ENCODE measurements around the gene ATG101.

Gene ATG101

DNA sequence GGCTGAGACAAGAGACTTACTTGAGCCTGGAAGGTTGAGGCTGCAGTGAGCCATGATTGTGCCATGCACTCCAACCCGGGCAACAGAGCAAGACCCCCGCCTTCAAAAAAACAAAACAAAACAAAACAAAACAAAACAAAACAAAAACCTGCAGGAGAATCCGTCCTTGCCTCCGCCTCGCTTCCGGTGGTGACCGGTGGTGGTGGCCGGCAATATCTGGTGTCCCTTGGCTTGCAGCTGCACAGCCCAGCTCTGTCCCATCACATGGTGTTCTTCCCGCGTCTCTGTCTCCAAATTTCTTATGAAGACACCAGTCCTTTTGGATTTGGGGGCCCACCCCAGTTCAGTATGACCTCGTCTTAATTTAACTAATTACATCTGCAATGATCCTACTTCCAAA is 19.7 kb downstream of the ATG101 start:
- TF ChIP-seq SIN3A (IDR thresholded peaks at IDR 0.05; ENCODE audit: borderline replicate concordance, insufficient read depth, low read length) (no peak), TAF1 (IDR thresholded peaks at IDR 0.05; ENCODE audit: borderline replicate concordance, insufficient read depth, low read length) (no peak), POLR2AphosphoS5 (IDR thresholded peaks at IDR 0.05; ENCODE audit: low read depth, low read length) (no peak), FOXP2 (optimal IDR thresholded peaks at IDR 0.05; ENCODE audit: borderline replicate concordance, extremely low read depth, extremely low read length, insufficient read depth) (no peak)
- TF ChIP-seq, protein P1, sequence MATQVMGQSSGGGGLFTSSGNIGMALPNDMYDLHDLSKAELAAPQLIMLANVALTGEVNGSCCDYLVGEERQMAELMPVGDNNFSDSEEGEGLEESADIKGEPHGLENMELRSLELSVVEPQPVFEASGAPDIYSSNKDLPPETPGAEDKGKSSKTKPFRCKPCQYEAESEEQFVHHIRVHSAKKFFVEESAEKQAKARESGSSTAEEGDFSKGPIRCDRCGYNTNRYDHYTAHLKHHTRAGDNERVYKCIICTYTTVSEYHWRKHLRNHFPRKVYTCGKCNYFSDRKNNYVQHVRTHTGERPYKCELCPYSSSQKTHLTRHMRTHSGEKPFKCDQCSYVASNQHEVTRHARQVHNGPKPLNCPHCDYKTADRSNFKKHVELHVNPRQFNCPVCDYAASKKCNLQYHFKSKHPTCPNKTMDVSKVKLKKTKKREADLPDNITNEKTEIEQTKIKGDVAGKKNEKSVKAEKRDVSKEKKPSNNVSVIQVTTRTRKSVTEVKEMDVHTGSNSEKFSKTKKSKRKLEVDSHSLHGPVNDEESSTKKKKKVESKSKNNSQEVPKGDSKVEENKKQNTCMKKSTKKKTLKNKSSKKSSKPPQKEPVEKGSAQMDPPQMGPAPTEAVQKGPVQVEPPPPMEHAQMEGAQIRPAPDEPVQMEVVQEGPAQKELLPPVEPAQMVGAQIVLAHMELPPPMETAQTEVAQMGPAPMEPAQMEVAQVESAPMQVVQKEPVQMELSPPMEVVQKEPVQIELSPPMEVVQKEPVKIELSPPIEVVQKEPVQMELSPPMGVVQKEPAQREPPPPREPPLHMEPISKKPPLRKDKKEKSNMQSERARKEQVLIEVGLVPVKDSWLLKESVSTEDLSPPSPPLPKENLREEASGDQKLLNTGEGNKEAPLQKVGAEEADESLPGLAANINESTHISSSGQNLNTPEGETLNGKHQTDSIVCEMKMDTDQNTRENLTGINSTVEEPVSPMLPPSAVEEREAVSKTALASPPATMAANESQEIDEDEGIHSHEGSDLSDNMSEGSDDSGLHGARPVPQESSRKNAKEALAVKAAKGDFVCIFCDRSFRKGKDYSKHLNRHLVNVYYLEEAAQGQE (IDR thresholded peaks at IDR 0.05; ENCODE audit: insufficient read depth in 1 of 2, low read depth in 2 of 2, low read length in 2 of 2): no peak

DNA sequence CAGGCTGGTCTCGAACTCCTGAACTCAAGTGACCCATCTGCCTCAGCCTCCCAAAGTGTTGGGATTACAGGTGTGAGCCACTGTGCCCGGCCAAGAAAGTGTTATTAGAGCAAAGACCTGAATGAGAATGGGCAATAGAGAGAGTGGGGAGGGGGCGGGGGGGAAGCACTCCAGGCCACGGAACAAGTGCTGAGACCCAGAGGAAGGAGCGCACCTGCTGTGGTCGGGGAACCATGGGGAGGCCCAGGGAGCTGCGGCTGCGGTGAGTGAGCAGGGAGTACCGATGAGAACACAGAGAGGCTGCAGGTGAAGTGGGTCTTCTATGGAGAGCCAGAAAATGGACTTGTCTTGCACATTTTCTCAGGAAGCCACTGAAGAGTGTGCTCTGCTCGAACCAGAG is 20.5 kb downstream of the ATG101 start:
- TF ChIP-seq, protein P1 (IDR thresholded peaks at IDR 0.05; ENCODE audit: insufficient read depth in 1 of 2, low read depth in 2 of 2, low read length in 2 of 2): no peak
- TF ChIP-seq POLR2AphosphoS5 (IDR thresholded peaks at IDR 0.05; ENCODE audit: low read depth, low read length): no peak
- no peak for TF ChIP-seq SIN3A (IDR thresholded peaks at IDR 0.05; ENCODE audit: borderline replicate concordance, insufficient read depth, low read length)
- no peak for TF ChIP-seq FOXP2 (optimal IDR thresholded peaks at IDR 0.05; ENCODE audit: borderline replicate concordance, extremely low read depth, extremely low read length, insufficient read depth)
- TF ChIP-seq TAF1 (IDR thresholded peaks at IDR 0.05; ENCODE audit: borderline replicate concordance, insufficient read depth, low read length): no peak

DNA sequence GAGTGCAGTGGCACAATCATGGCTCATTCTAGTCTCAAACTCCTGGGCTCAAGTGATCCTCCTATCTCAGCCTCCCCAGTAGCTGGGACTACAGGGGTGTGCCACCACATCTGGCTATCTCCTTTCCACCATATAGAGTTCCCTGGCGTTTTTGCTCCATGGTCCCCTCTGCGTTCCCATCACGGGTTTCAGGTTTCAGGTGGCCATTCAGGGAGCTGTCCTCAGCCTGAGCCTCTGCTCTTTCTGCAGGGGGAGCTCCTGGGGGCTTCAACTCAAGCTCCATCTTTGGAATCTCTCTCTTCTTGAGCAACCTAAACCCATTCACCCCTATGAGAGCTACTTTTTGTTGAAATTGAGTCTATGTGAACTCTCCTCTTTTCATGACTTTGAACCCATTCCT is 21.3 kb downstream of the ATG101 start:
- TF ChIP-seq, protein P1 (IDR thresholded peaks at IDR 0.05; ENCODE audit: insufficient read depth in 1 of 2, low read depth in 2 of 2, low read length in 2 of 2): no peak
- TF ChIP-seq SIN3A (IDR thresholded peaks at IDR 0.05; ENCODE audit: borderline replicate concordance, insufficient read depth, low read length) (no peak), FOXP2 (optimal IDR thresholded peaks at IDR 0.05; ENCODE audit: borderline replicate concordance, extremely low read depth, extremely low read length, insufficient read depth) (no peak), TAF1 (IDR thresholded peaks at IDR 0.05; ENCODE audit: borderline replicate concordance, insufficient read depth, low read length) (no peak), POLR2AphosphoS5 (IDR thresholded peaks at IDR 0.05; ENCODE audit: low read depth, low read length) (no peak)

GRCh38 chr12:52091869-52092268 is 22.1 kb downstream of the ATG101 start:
- TF ChIP-seq TAF1 (IDR thresholded peaks at IDR 0.05; ENCODE audit: borderline replicate concordance, insufficient read depth, low read length) (no peak), FOXP2 (optimal IDR thresholded peaks at IDR 0.05; ENCODE audit: borderline replicate concordance, extremely low read depth, extremely low read length, insufficient read depth) (no peak), SIN3A (IDR thresholded peaks at IDR 0.05; ENCODE audit: borderline replicate concordance, insufficient read depth, low read length) (no peak), POLR2AphosphoS5 (IDR thresholded peaks at IDR 0.05; ENCODE audit: low read depth, low read length) (no peak)
- TF ChIP-seq, protein P1 (IDR thresholded peaks at IDR 0.05; ENCODE audit: insufficient read depth in 1 of 2, low read depth in 2 of 2, low read length in 2 of 2): no peak

DNA sequence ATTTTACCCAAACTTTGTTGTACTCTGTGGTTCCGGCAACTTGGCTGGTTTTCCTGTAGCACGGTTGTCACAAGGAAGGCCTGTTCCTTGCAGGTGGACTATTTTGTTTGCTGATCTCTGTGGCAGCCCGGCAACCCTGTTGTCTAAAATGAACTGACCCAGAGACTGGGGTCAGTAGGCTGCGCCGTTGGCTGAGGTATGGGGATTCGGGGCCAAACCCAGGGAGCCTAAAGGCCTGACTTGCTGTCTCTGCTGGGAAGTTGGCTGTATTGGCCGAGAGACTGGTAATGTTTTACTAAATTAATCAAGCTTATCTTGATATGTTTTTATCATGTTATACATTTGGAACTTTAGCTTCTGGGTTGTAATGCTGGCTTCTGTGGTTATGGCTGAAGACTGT is 23.6 kb downstream of the ATG101 start:
- TF ChIP-seq, protein P1 (IDR thresholded peaks at IDR 0.05; ENCODE audit: insufficient read depth in 1 of 2, low read depth in 2 of 2, low read length in 2 of 2): no peak
- TF ChIP-seq TAF1 (IDR thresholded peaks at IDR 0.05; ENCODE audit: borderline replicate concordance, insufficient read depth, low read length): no peak
- no peak for TF ChIP-seq SIN3A (IDR thresholded peaks at IDR 0.05; ENCODE audit: borderline replicate concordance, insufficient read depth, low read length)
- no peak for TF ChIP-seq FOXP2 (optimal IDR thresholded peaks at IDR 0.05; ENCODE audit: borderline replicate concordance, extremely low read depth, extremely low read length, insufficient read depth)
- TF ChIP-seq POLR2AphosphoS5 (IDR thresholded peaks at IDR 0.05; ENCODE audit: low read depth, low read length): no peak
